Neuronal stem cell (in vitro differentiated cells): ENCODE measurements around the gene STX18.

Experiments used
- DNase-seq: peaks from one replicate; pipeline ENCODE4 v3.0.0-alpha.2; 2013; ENCODE audit warnings: low spot score
- H2AFZ ChIP-seq: one replicate; pipeline ENCODE4 v1.6.1; 2013; ENCODE audit warnings: mild to moderate bottlenecking, low read length, inconsistent platforms
- H2AK5ac ChIP-seq: 2 replicates; pipeline ENCODE4 v1.6.1; 2013; ENCODE audit warnings: low read depth, mild to moderate bottlenecking, inconsistent platforms, low read length, moderate library complexity, mixed read lengths
- H2BK120ac ChIP-seq: 2 replicates; pipeline ENCODE4 v1.6.1; 2013; ENCODE audit warnings: low read depth, mild to moderate bottlenecking, inconsistent platforms, low read length, moderate library complexity, mixed read lengths
- H2BK12ac ChIP-seq: one replicate; pipeline ENCODE4 v1.6.1; 2013; ENCODE audit warnings: low read length, inconsistent platforms
- H2BK15ac ChIP-seq: 2 replicates; pipeline ENCODE4 v1.6.1; 2013; ENCODE audit warnings: mild to moderate bottlenecking, low read length, inconsistent platforms, mixed read lengths
- H2BK5ac ChIP-seq: one replicate; pipeline ENCODE4 v1.6.1; 2013; ENCODE audit warnings: inconsistent platforms, mild to moderate bottlenecking, low read length, moderate library complexity
- H3K14ac ChIP-seq: one replicate; pipeline ENCODE4 v1.6.1; 2013; ENCODE audit warnings: low read length, inconsistent platforms
- H3K18ac ChIP-seq: 2 replicates; pipeline ENCODE4 v1.6.1; 2013; ENCODE audit warnings: low read length, inconsistent platforms
- H3K23ac ChIP-seq: 2 replicates; pipeline ENCODE4 v1.6.1; 2013; ENCODE audit warnings: low read depth, mild to moderate bottlenecking, mixed read lengths, low read length, inconsistent platforms; ENCODE audit not compliant: poor library complexity
- H3K27ac ChIP-seq: replicated peaks from 3 replicates; pipeline ENCODE4 v1.5.1; 2013; ENCODE audit warnings: low read length, inconsistent platforms
- H3K27me3 ChIP-seq, 3 experiments: 2 replicates each; pipeline ENCODE4 v1.6.1; 2013; ENCODE audit warnings: low read length in 3 of 3, mild to moderate bottlenecking in 2 of 3, inconsistent platforms in 1 of 3, low read depth in 1 of 3, mixed read lengths in 1 of 3, moderate library complexity in 1 of 3; ENCODE audit not compliant: control insufficient read depth in 3 of 3, insufficient read depth in 3 of 3
- H3K36me3 ChIP-seq, 2 donors: replicated peaks in 1 of 2; 2 replicates each; pipeline ENCODE4 v1.6.1; 2013; ENCODE audit warnings: low read length in 2 of 2; ENCODE audit not compliant: control insufficient read depth in 2 of 2, insufficient read depth in 2 of 2
- H3K4ac ChIP-seq: 2 replicates; pipeline ENCODE4 v1.6.1; 2013; ENCODE audit warnings: inconsistent platforms, mild to moderate bottlenecking, low read length, moderate library complexity
- H3K4me1 ChIP-seq, 2 donors: 1 replicate in 1 of 2; 2 replicates in 1 of 2; pipeline ENCODE4 v1.6.1; 2013; ENCODE audit warnings: low read length in 2 of 2, low read depth in 1 of 2; ENCODE audit not compliant: control insufficient read depth in 2 of 2, insufficient read depth in 1 of 2
- H3K4me2 ChIP-seq: one replicate; pipeline ENCODE4 v1.6.1; 2013; ENCODE audit warnings: mild to moderate bottlenecking, low read length, inconsistent platforms; ENCODE audit not compliant: insufficient read depth, poor library complexity, severe bottlenecking
- H3K4me3 ChIP-seq, 2 donors: 2 replicates each; pipeline ENCODE4 v1.5.1; 2013; ENCODE audit warnings: low read length in 2 of 2, mild to moderate bottlenecking in 2 of 2, inconsistent platforms in 1 of 2, moderate library complexity in 1 of 2
- H3K79me1 ChIP-seq: one replicate; pipeline ENCODE4 v1.6.1; 2013; ENCODE audit warnings: low read depth, mild to moderate bottlenecking, inconsistent platforms, low read length, moderate library complexity
- H3K9ac ChIP-seq: one replicate; pipeline ENCODE4 v1.6.1; 2013; ENCODE audit warnings: mild to moderate bottlenecking, low read depth, low read length, inconsistent platforms; ENCODE audit not compliant: poor library complexity
- H3K9me3 ChIP-seq, 2 donors: replicated peaks in 1 of 2; 2 replicates each; pipeline versions ENCODE3 to v1.6.1; 2013; ENCODE audit warnings: low read length in 2 of 2, mild to moderate bottlenecking in 2 of 2, inconsistent platforms in 1 of 2, low read depth in 1 of 2, mixed read lengths in 1 of 2, moderate library complexity in 1 of 2; ENCODE audit not compliant: control insufficient read depth in 2 of 2, insufficient read depth in 1 of 2
- H4K8ac ChIP-seq: one replicate; pipeline ENCODE4 v1.6.1; 2013; ENCODE audit warnings: low read depth, mild to moderate bottlenecking, inconsistent platforms, low read length, moderate library complexity
- H4K91ac ChIP-seq: one replicate; pipeline ENCODE4 v1.6.1; 2013; ENCODE audit warnings: low read length, low read depth, mild to moderate bottlenecking, inconsistent platforms; ENCODE audit not compliant: poor library complexity
- WGBS, 2 donors: extraction: QIAGEN DNeasy Blood & Tissue Kit; methylation state at CpG; one replicate each; pipeline ENCODE4 v1.1.7; 2013; ENCODE audit warnings: missing lambda C conversion rate in 2 of 2, mixed read lengths in 1 of 2; ENCODE audit not compliant: insufficient read length in 2 of 2, insufficient replicate concordance in 1 of 2; ENCODE audit errors: extremely low coverage in 2 of 2; 5-methylcytosine and 5-hydroxymethylcytosine counted together

STX18 gene

DNA sequence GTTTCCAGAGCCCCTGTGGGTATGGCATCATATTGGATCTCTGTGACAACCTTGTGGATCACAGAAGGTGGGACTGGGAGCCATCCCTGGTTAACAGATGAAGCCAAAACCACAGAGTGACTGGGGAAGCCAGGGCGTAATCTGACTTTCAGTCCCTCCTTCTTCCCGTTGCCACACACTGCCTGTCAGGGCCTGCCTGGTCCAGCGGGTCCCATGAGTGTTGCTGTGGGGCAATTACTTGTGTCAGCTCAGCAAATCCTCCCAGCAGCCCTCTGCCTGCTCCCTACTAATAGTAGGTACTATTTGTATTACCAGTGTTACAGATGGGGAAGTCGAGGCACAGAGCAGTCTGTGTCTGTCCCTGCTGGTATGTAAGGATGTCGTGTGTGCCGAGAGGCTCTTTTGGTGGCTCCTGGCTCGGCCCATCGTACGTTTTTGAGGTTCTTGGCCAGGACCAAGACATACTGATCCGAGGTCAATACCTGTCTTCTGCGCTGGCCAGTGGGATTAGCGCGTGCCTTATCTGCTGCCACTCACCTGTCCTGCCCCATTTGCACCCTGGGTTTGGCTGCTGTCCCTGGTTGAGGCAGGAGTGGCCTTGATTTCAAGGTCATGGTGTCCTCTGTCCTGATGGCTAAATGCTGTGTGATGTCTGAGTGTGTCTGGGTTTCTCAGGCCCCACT lies 149.2 kb downstream of the STX18 start:
- H3K9me3 ChIP-seq = no peaks in the 10 kb centered on the region
- H3K9ac ChIP-seq = no peak overlapping the region
- no CpG with 5 or more reads among the region's 13 CpGs for WGBS, 2 donors
- H3K79me1 ChIP-seq = no peaks in the 10 kb centered on the region
- DNase-seq = no peak
- no peak overlapping the region for H3K27ac ChIP-seq
- H3K4me3 ChIP-seq = no peak overlapping the region
- no peak overlapping the region for H2BK15ac ChIP-seq
- H2BK12ac ChIP-seq = no peak overlapping the region
- no peak overlapping the region for H2AFZ ChIP-seq
- no peak overlapping the region for H4K8ac ChIP-seq
- no peak overlapping the region for H4K91ac ChIP-seq
- no peak overlapping the region for H3K4ac ChIP-seq
- H2BK120ac ChIP-seq = no peak overlapping the region
- H3K27me3 ChIP-seq = peaks cover 0 to 58% (median 4%) of the 10 kb centered on the region in 3 experiments
- H3K4me2 ChIP-seq = no peak overlapping the region
- H2BK5ac ChIP-seq = no peak overlapping the region
- H2AK5ac ChIP-seq = no peak overlapping the region
- peaks cover 11 to 18% of the 10 kb centered on the region in 2 donors for H3K4me1 ChIP-seq
- H3K36me3 ChIP-seq = peaks cover 0 to 26% of the 10 kb centered on the region in 2 donors
- no peak overlapping the region for H3K18ac ChIP-seq
- no peak overlapping the region for H3K23ac ChIP-seq
- H3K14ac ChIP-seq = no peak overlapping the region

- no peak overlapping the region for H3K14ac ChIP-seq
- no peak overlapping the region for H2BK12ac ChIP-seq
- peaks cover 1% of the 10 kb centered on the region for H3K79me1 ChIP-seq
- no peak overlapping the region for H2AFZ ChIP-seq
- no peak overlapping the region for H2BK15ac ChIP-seq
- no peak overlapping the region for H4K8ac ChIP-seq
- H2BK120ac ChIP-seq = no peak overlapping the region
- WGBS, 2 donors = no CpG with 5 or more reads among the region's 4 CpGs
- no peak overlapping the region for H4K91ac ChIP-seq
- H3K4me3 ChIP-seq = no peak overlapping the region
- no peak overlapping the region for H3K27ac ChIP-seq
- H3K36me3 ChIP-seq = peaks cover 0 to 22% of the 10 kb centered on the region in 2 donors
- no peak for DNase-seq
- no peak overlapping the region for H2BK5ac ChIP-seq
- H3K9me3 ChIP-seq = no peaks in the 10 kb centered on the region
- H2AK5ac ChIP-seq = no peak overlapping the region
- no peak overlapping the region for H3K4me2 ChIP-seq
- peaks cover 11 to 18% of the 10 kb centered on the region in 2 donors for H3K4me1 ChIP-seq
- no peak overlapping the region for H3K9ac ChIP-seq
- no peak overlapping the region for H3K4ac ChIP-seq
- H3K23ac ChIP-seq = no peak overlapping the region
- peaks cover 2 to 66% (median 12%) of the 10 kb centered on the region in 3 experiments for H3K27me3 ChIP-seq
- no peak overlapping the region for H3K18ac ChIP-seq
Observed at GRCh38 chr4:4391866-4392265, 150.0 kb downstream of the STX18 start.

DNA sequence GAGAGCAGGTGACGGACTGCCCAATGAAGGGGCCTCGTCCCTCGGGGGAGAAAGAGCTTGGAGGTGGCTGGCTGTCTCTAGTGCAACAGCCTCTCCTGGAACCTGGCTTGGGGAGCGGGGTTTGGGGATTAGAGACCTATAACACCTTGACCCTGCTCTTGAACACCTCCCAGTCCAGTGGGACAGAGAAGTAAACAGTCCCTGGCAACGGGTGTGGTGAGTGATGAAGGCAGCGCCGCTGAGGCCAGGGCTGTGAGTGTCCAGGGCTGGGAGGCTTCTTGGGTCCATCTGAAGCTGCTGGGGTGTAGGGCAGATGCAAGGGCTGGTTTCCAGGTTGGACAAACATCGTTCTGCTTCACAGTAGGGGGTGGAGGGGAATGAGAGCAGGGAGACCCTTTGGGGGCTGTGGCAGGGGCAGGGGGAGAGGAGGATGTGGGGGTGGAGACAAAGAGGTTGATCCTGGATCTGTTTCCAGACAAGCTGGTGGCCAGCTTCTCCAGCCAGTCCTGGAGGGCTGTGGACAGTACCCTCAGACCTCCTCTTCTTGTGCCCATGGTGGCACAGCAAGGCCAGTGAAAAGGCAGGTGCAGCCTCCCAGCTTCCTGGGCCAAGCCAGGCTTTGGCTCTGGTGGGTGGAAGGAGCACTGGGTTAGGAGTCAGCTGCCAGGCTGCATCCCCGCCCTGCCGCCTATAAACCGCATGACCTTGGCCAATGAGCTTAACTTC lies 151.2 kb downstream of the STX18 start:
- H3K18ac ChIP-seq = no peak overlapping the region
- no peak overlapping the region for H4K8ac ChIP-seq
- H3K23ac ChIP-seq = no peak overlapping the region
- H3K4ac ChIP-seq = no peak overlapping the region
- H2AK5ac ChIP-seq = no peak overlapping the region
- H3K14ac ChIP-seq = no peak overlapping the region
- no peak overlapping the region for H3K4me3 ChIP-seq
- no peak overlapping the region for H4K91ac ChIP-seq
- no peaks in the 10 kb centered on the region for H3K9me3 ChIP-seq
- WGBS, 2 donors = no CpG with 5 or more reads among the region's 11 CpGs
- peaks cover 0 to 20% of the 10 kb centered on the region in 2 donors for H3K36me3 ChIP-seq
- H3K9ac ChIP-seq = peak overlapping the region; percentile 12
- peaks cover 3 to 75% (median 21%) of the 10 kb centered on the region in 3 experiments for H3K27me3 ChIP-seq
- no peak overlapping the region for H2AFZ ChIP-seq
- H3K79me1 ChIP-seq = peaks cover 4% of the 10 kb centered on the region
- no peak for DNase-seq
- H2BK120ac ChIP-seq = no peak overlapping the region
- H3K27ac ChIP-seq = no peak overlapping the region
- H2BK5ac ChIP-seq = no peak overlapping the region
- H2BK15ac ChIP-seq = no peak overlapping the region
- no peak overlapping the region for H3K4me2 ChIP-seq
- H2BK12ac ChIP-seq = no peak overlapping the region
- peaks cover 9 to 14% of the 10 kb centered on the region in 2 donors for H3K4me1 ChIP-seq

GRCh38 chr4:4390046-4390445 lies 151.8 kb downstream of the STX18 start:
- Histone ChIP-seq H3K9me3 (no peaks in the 10 kb centered on the region), H3K9ac (no peak overlapping the region)
- no peak for DNase-seq

More at GRCh38 chr4:4390046-4390445, 151.8 kb downstream of the STX18 start:
- Histone ChIP-seq H2BK5ac (no peak overlapping the region), H4K91ac (no peak overlapping the region), H3K4me3 (no peak overlapping the region), H3K4me2 (no peak overlapping the region), H2AFZ (no peak overlapping the region), H3K27me3 (peaks cover 7 to 80% (median 26%) of the 10 kb centered on the region in 3 experiments), H3K79me1 (peaks cover 4% of the 10 kb centered on the region), H3K23ac (no peak overlapping the region), H2BK120ac (no peak overlapping the region), H3K14ac (no peak overlapping the region), H3K4me1 (peaks cover 7 to 10% of the 10 kb centered on the region in 2 donors), H3K36me3 (peaks cover 0 to 20% of the 10 kb centered on the region in 2 donors), H2BK12ac (no peak overlapping the region), H3K4ac (no peak overlapping the region), H4K8ac (no peak overlapping the region), H2AK5ac (no peak overlapping the region), H2BK15ac (no peak overlapping the region), H3K18ac (no peak overlapping the region), H3K27ac (no peak overlapping the region)
- no CpG with 5 or more reads among the region's 7 CpGs for WGBS, 2 donors
